Measurements from ENCODE around the gene GNA14. TPM values are rescaled to one million over a fixed set of nuclear protein-coding genes. Genes with fewer than 3 reads are reported as not detected.

The GNA14 gene
- total and polyA plus RNA-seq, 2 experiments from 2014 or later = 3.9 to 10.5 TPM

DNA sequence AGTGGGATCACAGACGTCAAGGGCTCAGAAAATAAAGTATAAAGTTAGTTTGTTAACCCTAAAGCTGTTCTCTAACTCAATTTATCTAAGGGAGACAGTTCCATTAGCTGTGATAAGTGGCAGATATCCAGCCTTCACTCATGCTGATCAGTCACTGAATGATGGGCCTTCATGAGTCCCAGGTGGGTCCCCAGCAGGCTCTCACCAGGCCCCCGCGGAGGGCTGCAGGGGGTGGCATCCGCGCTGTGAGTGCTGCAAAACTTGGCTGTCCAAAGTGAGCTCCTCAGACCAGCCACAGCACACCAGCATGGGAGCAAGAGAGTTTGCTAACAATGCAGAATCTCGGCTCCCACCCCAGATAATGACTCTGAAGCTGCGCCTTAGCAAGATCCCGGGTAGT, 187.2 kb downstream of the GNA14 start (continued):
- TF ChIP-seq, protein P1, sequence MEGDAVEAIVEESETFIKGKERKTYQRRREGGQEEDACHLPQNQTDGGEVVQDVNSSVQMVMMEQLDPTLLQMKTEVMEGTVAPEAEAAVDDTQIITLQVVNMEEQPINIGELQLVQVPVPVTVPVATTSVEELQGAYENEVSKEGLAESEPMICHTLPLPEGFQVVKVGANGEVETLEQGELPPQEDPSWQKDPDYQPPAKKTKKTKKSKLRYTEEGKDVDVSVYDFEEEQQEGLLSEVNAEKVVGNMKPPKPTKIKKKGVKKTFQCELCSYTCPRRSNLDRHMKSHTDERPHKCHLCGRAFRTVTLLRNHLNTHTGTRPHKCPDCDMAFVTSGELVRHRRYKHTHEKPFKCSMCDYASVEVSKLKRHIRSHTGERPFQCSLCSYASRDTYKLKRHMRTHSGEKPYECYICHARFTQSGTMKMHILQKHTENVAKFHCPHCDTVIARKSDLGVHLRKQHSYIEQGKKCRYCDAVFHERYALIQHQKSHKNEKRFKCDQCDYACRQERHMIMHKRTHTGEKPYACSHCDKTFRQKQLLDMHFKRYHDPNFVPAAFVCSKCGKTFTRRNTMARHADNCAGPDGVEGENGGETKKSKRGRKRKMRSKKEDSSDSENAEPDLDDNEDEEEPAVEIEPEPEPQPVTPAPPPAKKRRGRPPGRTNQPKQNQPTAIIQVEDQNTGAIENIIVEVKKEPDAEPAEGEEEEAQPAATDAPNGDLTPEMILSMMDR (conservative IDR thresholded peaks at IDR 0.05; ENCODE audit: low read depth in 2 of 2) = no peak

DNA sequence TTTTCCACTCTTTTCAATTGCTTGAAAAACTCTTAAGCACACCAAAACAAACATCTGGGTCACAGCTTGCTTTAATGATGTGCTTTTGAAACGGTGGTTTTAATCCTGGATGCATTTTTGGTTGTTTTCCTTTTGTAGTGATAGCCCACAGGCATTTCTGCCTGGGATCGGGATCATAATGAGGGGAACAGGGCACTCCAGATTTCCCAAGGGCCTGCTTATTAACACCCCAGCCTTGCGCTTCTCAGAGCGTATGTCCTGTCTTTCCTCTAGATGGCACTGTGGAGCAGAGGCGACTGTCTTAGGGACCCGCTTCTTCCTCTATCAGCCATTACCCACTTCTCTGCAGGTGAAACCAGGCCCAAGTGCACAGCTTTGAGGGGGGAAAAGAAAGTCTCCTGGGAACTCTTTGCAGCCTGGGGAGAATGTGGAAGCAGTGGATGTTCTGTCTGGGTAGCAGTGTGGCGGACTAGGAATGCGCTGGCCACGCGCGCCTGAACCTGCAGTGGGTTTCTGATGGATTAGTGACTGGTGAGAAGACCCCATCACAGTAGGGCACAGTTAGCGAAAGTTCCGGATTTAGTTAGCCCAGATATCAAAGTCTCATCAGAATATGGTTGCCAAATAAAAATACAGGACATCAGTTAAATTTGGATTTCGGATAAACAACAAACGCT, 190.1 kb downstream of the GNA14 start:
- H3F3A ChIP-seq (replicated peaks; ENCODE audit: low read depth) = no peaks in the 10 kb centered on the region
- no peak overlapping the region for H2AFZ ChIP-seq

DNA sequence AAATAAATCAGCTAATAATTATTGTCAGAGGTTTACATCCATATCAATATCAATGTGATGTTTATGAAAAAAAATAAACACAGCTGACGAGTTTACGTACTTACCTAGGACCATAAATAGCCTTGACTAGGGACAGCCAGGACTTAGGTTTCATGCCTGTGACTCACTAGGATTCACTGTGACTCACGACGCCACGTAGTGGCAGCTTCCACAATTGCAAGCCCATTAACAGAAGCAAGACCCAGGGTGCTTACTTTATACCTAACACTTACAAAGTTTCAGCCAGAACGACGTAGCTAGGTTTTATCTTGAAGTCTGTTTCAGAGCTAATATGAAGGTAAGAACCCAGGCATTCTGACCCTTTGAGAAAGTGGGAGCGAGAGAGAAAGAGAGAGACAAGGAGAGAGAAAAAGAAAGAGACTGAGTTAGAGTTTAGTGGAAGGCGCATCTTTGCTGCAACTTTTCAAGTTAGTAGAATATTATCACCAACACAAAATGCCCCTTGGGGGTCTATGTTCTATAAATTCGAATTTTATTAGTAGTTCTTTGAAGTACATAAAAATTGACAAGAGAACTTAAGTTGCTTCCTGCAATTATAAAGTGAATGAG, 191.2 kb downstream of the GNA14 start:
- H3K4me2 ChIP-seq = no peak overlapping the region
- Mint-ChIP-seq H3K9me3 (no peaks in the 10 kb centered on the region), H3K4me3 (no peak overlapping the region), H3K27me3 (ENCODE audit: insufficient read depth, low read depth, poor library complexity) (no peaks in the 10 kb centered on the region), H3K36me3 (ENCODE audit: low read depth) (peaks cover 8% of the 10 kb centered on the region; the same call in 2 of the 3 replicates), H3K4me1 (peaks cover 36% of the 10 kb centered on the region), H3K27ac (no peak overlapping the region)
- H2AFZ ChIP-seq = no peak overlapping the region
- H3K27ac ChIP-seq (ENCODE audit: low read depth) = no peak overlapping the region
- ATAC-seq = peak; percentile 79
- peak; percentile 92 for DNase-seq (ENCODE audit: low spot score)
- no peaks in the 10 kb centered on the region for H3K9me2 ChIP-seq (ENCODE audit: insufficient read depth)
- peaks cover 15% of the 10 kb centered on the region for H3K4me1 ChIP-seq (ENCODE audit: insufficient read depth)
- TF ChIP-seq, protein P2, sequence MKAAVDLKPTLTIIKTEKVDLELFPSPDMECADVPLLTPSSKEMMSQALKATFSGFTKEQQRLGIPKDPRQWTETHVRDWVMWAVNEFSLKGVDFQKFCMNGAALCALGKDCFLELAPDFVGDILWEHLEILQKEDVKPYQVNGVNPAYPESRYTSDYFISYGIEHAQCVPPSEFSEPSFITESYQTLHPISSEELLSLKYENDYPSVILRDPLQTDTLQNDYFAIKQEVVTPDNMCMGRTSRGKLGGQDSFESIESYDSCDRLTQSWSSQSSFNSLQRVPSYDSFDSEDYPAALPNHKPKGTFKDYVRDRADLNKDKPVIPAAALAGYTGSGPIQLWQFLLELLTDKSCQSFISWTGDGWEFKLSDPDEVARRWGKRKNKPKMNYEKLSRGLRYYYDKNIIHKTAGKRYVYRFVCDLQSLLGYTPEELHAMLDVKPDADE (IDR thresholded peaks at IDR 0.05) = no peak
- TF ChIP-seq EZH2 (IDR thresholded peaks at IDR 0.05; ENCODE audit: low read depth, unreplicated experiment) = no peak
- TF ChIP-seq CREB1 (CRISPR knock-in tag; IDR thresholded peaks at IDR 0.05; ENCODE audit: low read depth) = peak; percentile 32; the same call in 1 of the 2 replicates
- TF ChIP-seq, protein P1 (conservative IDR thresholded peaks at IDR 0.05; ENCODE audit: low read depth in 2 of 2) = peak; percentile 91 to 92
- no peaks in the 10 kb centered on the region for H3K27me3 ChIP-seq (ENCODE audit: insufficient read depth)
- no peaks in the 10 kb centered on the region for H3K36me3 ChIP-seq (ENCODE audit: insufficient read depth)
- no peaks in the 10 kb centered on the region for H3K79me2 ChIP-seq (replicated peaks; ENCODE audit: insufficient read depth)
- no peak overlapping the region for H3K4me3 ChIP-seq
- no peaks in the 10 kb centered on the region for H3F3A ChIP-seq (replicated peaks; ENCODE audit: low read depth)
- H4K20me1 ChIP-seq (replicated peaks; ENCODE audit: insufficient read depth) = no peaks in the 10 kb centered on the region

More for the DNA sequence above, 190.1 kb downstream of the GNA14 start:
- H3K27me3 Mint-ChIP-seq (ENCODE audit: insufficient read depth, low read depth, poor library complexity) = no peaks in the 10 kb centered on the region
- H4K20me1 ChIP-seq (replicated peaks; ENCODE audit: insufficient read depth) = no peaks in the 10 kb centered on the region
- H3K4me3 ChIP-seq = no peak overlapping the region
- H3K9me2 ChIP-seq (ENCODE audit: insufficient read depth) = no peaks in the 10 kb centered on the region
- ATAC-seq (peak; percentile 89), DNase-seq (ENCODE audit: low spot score) (peak; percentile 92)
- no peak overlapping the region for H3K27ac ChIP-seq (ENCODE audit: low read depth)
- H3K9me3 Mint-ChIP-seq = no peaks in the 10 kb centered on the region
- H3K27me3 ChIP-seq (ENCODE audit: insufficient read depth) = no peaks in the 10 kb centered on the region
- H3K4me1 Mint-ChIP-seq = peaks cover 38% of the 10 kb centered on the region
- H3K4me3 Mint-ChIP-seq = no peak overlapping the region
- TF ChIP-seq, protein P1 (conservative IDR thresholded peaks at IDR 0.05; ENCODE audit: low read depth in 2 of 2) = peak; percentile 87 to 91
- no peak for TF ChIP-seq CREB1 (CRISPR knock-in tag; IDR thresholded peaks at IDR 0.05; ENCODE audit: low read depth)
- no peak overlapping the region for H3K27ac Mint-ChIP-seq
- peaks cover 5% of the 10 kb centered on the region; the same call in 1 of the 3 replicates for H3K36me3 Mint-ChIP-seq (ENCODE audit: low read depth)
- peaks cover 15% of the 10 kb centered on the region for H3K4me1 ChIP-seq (ENCODE audit: insufficient read depth)
- no peaks in the 10 kb centered on the region for H3K79me2 ChIP-seq (replicated peaks; ENCODE audit: insufficient read depth)
- no peaks in the 10 kb centered on the region for H3K36me3 ChIP-seq (ENCODE audit: insufficient read depth)
- no peak overlapping the region for H3K4me2 ChIP-seq

Data from GM23338 (cell line).